ENCODE measurements around the gene COL7A1.

The COL7A1 gene

DNA sequence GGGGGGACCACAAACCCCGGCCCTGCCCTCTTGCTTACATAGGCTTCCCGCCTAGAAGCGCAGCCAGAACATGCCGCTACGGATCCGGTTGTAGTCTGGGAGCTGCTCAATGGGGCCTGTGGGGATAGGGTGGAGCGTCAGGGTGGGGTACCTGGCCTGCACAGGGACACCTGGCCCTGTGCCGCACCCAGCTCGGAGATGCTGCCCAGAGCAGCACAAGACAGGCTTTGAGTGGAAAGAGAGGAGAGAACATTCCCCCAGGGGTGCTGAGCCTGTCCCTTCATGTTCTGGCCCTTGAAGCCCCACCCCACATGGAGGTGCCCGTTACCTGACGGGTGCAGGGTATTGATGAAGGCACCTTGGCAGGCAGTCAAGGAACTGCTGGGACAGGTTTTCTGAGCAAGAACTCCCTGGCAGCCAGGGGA, 4.0 kb upstream of the COL7A1 start:
- peak overlapping the region; percentile 85 for H3K27ac ChIP-seq (ENCODE audit: low read depth, low read length)
- H3K27me3 ChIP-seq (ENCODE audit: insufficient read depth, low read length) = no peaks in the 10 kb centered on the region
- H3K36me3 ChIP-seq (ENCODE audit: insufficient read depth, low read length) = peaks cover 17% of the 10 kb centered on the region; the same call in 1 of the 2 replicates
- H2AFZ ChIP-seq (ENCODE audit: low read length, unreplicated experiment) = no peak overlapping the region
- H3K4me1 ChIP-seq (ENCODE audit: control insufficient read depth, insufficient read depth, low read length, unreplicated experiment) = peaks cover 47% of the 10 kb centered on the region
- H3K79me2 ChIP-seq (ENCODE audit: control insufficient read depth, insufficient read depth, low read length, unreplicated experiment) = peaks cover 7% of the 10 kb centered on the region
- no peak overlapping the region for H3K4me3 ChIP-seq (ENCODE audit: low read depth, low read length)

DNA sequence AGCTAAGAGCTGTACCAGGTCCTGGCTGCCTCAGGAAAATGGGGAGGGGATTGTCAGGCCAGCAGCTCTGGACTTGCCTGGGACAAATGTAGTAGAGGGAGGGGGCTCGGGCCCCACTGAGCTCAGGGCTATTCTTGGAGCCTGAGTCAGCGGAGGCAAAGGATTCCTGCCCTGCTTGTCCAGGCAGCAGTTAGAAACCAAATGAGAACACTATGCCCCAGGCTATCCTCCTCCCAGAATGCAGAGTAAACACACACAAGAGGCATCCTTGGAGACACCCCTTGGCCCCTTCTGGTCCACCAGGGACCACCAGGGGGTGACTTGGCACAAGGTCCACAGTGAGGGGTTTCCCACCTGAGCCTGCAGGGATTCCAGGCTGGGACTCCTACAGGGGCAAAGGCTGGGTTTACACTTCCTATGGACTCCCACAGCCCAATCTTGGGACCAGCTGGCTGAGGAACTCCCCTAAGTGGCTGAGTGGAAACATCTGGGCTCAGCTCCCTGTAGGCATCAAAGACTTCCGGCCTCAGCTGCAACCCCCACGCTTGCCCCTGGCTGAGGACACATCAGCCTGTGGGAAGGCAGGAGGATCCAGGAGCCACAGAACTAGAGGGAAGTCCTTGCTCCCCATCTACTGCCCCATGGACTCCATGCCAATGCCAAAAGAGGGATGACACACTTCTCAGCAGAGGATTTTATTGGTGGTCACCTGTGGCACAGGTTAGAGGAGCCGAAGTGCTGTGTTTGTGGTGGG, 3.4 kb upstream of the COL7A1 start:
- Histone ChIP-seq H3K36me3 (ENCODE audit: insufficient read depth, low read length) (peaks cover 11% of the 10 kb centered on the region; the same call in 1 of the 2 replicates), H2AFZ (ENCODE audit: low read length, unreplicated experiment) (no peak overlapping the region), H3K27me3 (ENCODE audit: insufficient read depth, low read length) (no peaks in the 10 kb centered on the region), H3K27ac (ENCODE audit: low read depth, low read length) (peak overlapping the region; percentile 85), H3K79me2 (ENCODE audit: control insufficient read depth, insufficient read depth, low read length, unreplicated experiment) (peaks cover 13% of the 10 kb centered on the region), H3K4me1 (ENCODE audit: control insufficient read depth, insufficient read depth, low read length, unreplicated experiment) (peaks cover 51% of the 10 kb centered on the region), H3K4me3 (ENCODE audit: low read depth, low read length) (no peak overlapping the region)

DNA sequence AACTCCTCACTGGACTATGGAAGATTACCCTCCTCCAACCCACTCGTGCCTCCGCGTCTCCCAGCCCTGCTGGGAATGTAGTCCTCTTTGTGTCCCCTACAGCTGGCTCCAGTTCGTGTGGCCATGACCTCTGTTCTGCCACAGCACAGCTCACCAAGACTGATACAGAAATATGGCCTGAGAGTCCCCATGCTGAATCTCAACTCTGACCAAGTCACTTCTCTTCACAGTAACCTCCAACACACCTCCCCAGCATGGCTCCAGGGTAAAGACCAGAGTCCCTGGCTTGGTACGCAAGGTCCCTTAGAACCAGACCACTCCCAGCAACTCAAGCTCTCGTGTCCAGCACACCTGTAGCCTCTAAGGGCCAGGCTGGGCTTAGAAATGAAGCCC, 2.3 kb upstream of the COL7A1 start:
- Histone ChIP-seq H3K36me3 (ENCODE audit: insufficient read depth, low read length) (peaks cover 5% of the 10 kb centered on the region; the same call in 1 of the 2 replicates), H2AFZ (ENCODE audit: low read length, unreplicated experiment) (no peak overlapping the region), H3K27me3 (ENCODE audit: insufficient read depth, low read length) (no peaks in the 10 kb centered on the region), H3K79me2 (ENCODE audit: control insufficient read depth, insufficient read depth, low read length, unreplicated experiment) (peaks cover 15% of the 10 kb centered on the region), H3K4me3 (ENCODE audit: low read depth, low read length) (no peak overlapping the region), H3K27ac (ENCODE audit: low read depth, low read length) (peak overlapping the region; percentile 85), H3K4me1 (ENCODE audit: control insufficient read depth, insufficient read depth, low read length, unreplicated experiment) (peaks cover 51% of the 10 kb centered on the region)

DNA sequence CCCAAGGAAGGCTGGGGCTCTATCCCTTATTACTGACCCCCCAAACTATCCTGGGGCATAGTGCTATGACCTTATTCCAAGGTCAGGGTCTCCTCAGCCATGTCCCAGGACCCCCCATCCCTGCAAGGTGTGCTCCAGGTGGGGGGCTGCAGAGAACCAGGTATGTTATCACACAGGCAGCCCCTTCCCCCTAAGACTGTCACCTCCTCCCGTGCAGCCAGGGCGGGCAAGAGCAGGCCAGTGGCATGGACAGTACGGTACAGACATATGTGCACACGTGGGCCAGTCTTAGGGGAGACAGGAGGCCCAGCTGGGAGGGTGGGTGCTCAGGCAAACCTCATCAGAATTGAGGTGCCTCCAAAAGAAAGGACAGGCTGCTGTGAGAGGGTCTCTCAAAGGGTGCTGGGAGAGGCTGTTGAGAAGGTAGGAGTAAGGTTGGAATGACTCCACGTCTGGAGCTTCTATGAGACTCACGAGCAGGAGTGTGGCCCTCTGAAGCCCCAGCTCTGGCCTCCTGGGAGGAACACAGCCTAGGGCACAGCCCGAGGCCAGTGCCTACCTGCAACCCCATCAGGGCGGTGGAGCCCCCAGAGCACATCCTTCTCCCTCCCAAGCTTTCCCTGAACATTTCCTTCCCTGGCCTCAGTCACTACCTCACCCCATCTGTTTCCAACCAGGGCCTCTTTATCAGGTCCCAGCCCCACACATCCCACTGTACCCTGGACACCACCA, 1.7 kb upstream of the COL7A1 start:
- H3K4me1 ChIP-seq (ENCODE audit: control insufficient read depth, insufficient read depth, low read length, unreplicated experiment) = peaks cover 51% of the 10 kb centered on the region
- H3K36me3 ChIP-seq (ENCODE audit: insufficient read depth, low read length) = peaks cover 7% of the 10 kb centered on the region; the same call in 1 of the 2 replicates
- peak overlapping the region; percentile 85 for H3K27ac ChIP-seq (ENCODE audit: low read depth, low read length)

DNA sequence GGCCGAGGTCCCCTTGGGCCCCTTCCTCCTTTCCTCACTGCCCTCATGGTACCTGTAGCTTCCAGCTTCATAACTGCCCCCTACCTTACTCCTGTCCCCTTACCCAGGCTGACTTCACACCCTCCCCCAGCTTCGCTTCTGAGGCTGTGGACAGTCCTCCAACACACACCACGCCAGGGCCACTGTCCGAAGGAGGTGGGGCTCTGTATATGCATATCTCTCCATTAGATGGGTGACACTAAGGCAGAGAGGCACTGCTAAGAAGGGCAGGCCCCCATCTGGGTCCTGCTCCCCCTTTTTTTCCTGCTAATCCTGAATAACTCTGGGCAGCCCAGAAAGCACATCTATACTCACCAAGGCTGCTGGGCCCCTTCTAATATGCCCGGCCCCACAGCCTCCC, 1.0 kb upstream of the COL7A1 start:
- Histone ChIP-seq H2AFZ (ENCODE audit: low read length, unreplicated experiment) (no peak overlapping the region), H3K79me2 (ENCODE audit: control insufficient read depth, insufficient read depth, low read length, unreplicated experiment) (peaks cover 15% of the 10 kb centered on the region), H3K4me3 (ENCODE audit: low read depth, low read length) (no peak overlapping the region), H3K4me1 (ENCODE audit: control insufficient read depth, insufficient read depth, low read length, unreplicated experiment) (peaks cover 51% of the 10 kb centered on the region), H3K27ac (ENCODE audit: low read depth, low read length) (peak overlapping the region; percentile 85), H3K27me3 (ENCODE audit: insufficient read depth, low read length) (no peaks in the 10 kb centered on the region), H3K36me3 (ENCODE audit: insufficient read depth, low read length) (peaks cover 7% of the 10 kb centered on the region; the same call in 1 of the 2 replicates)

More for the DNA sequence above, 1.7 kb upstream of the COL7A1 start:
- Histone ChIP-seq H2AFZ (ENCODE audit: low read length, unreplicated experiment) (no peak overlapping the region), H3K27me3 (ENCODE audit: insufficient read depth, low read length) (no peaks in the 10 kb centered on the region), H3K4me3 (ENCODE audit: low read depth, low read length) (no peak overlapping the region), H3K79me2 (ENCODE audit: control insufficient read depth, insufficient read depth, low read length, unreplicated experiment) (peaks cover 15% of the 10 kb centered on the region)

DNA sequence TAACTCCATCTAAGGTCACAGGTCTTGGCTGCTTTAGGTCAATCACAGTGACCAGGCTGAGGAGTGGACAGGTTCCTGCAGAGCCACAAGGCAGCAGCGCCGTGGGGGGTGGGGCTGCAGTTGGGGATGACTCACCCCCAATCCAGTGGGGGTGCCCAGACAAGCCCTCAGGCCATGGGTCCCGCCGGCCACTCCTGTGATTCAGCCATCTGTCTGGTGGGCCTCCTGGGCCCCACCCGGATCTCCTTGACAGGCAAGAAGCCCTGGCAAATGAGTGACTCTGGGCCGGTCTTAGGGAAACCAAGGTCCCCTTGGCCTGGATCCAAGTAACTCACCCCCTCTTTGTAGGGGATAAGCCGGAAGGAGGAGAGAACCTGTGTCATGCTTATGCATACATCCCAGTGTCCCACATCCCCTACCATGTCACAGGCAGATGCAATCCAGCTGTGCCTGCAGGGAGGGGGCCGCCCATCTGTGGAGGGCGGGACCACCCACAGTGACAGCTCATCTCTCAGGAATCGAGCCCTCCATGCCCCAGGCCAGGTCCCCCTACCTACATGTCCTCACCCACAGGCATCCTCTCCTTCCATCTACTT, 495 bp upstream of the COL7A1 start:
- H2AFZ ChIP-seq (ENCODE audit: low read length, unreplicated experiment) = no peak overlapping the region
- peaks cover 15% of the 10 kb centered on the region for H3K79me2 ChIP-seq (ENCODE audit: control insufficient read depth, insufficient read depth, low read length, unreplicated experiment)
- peaks cover 51% of the 10 kb centered on the region for H3K4me1 ChIP-seq (ENCODE audit: control insufficient read depth, insufficient read depth, low read length, unreplicated experiment)
- peak overlapping the region; percentile 85 for H3K27ac ChIP-seq (ENCODE audit: low read depth, low read length)
- H3K4me3 ChIP-seq (ENCODE audit: low read depth, low read length) = peak overlapping the region; percentile 77
- peaks cover 7% of the 10 kb centered on the region; the same call in 1 of the 2 replicates for H3K36me3 ChIP-seq (ENCODE audit: insufficient read depth, low read length)
- H3K27me3 ChIP-seq (ENCODE audit: insufficient read depth, low read length) = no peaks in the 10 kb centered on the region

DNA sequence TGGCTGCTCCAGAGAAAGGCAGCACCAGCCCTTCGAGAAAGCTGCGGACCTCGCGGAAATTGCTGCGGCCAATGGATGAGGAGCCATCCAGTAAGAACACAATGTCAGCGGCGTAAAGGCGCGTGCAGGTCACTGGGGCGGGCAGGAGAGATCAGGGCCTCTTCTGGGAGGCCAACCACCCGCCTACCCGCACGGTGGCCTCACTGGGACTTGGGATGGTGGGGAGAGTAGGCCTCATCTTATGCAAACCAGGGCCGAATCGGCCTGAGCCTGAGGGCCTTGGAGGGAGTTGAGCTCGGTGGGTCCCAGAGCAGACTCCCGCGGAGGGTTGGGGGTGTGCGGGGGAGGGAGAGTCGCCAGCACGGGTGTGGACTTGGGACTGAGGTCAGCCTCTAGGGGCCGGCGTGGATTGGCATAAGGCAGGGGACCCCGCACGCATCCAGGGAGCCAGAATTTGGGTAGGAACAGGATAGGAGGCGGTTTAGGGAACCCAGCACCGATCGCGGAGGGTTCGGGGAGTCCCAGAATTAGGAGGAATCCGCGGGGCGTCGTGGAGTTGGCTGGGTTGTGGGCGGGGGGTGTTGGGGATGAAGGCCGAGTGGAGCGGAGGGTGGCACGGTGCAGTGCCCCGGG, 596 bp downstream of the COL7A1 start:
- H3K4me3 ChIP-seq (ENCODE audit: low read depth, low read length) = peak overlapping the region; percentile 77
- peak overlapping the region; percentile 85 for H3K27ac ChIP-seq (ENCODE audit: low read depth, low read length)

DNA sequence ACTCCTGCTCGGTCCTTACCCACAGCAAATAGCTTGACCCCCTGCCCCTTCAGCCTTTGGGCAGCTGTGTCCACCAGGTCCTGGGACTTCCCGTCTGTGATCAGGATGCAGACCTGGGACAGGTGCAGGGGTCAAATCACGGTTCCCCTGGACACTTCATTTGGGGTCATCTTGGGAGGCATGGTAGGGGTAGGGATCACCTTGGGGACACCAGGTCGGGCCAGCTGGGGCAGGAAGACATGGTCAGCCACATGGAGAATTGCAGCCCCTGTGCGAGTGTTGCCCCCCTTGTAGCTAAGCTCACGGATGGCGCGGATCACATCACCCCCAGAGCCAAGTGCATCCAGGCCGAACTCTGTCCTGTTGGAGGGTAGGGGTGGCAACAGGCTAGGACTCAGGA, 1.8 kb downstream of the COL7A1 start:
- peak overlapping the region; percentile 77 for H3K4me3 ChIP-seq (ENCODE audit: low read depth, low read length)
- H3K27ac ChIP-seq (ENCODE audit: low read depth, low read length) = no peak overlapping the region
- H2AFZ ChIP-seq (ENCODE audit: low read length, unreplicated experiment) = no peak overlapping the region
- peaks cover 10% of the 10 kb centered on the region; the same call in 1 of the 2 replicates for H3K36me3 ChIP-seq (ENCODE audit: insufficient read depth, low read length)
- H3K79me2 ChIP-seq (ENCODE audit: control insufficient read depth, insufficient read depth, low read length, unreplicated experiment) = peaks cover 15% of the 10 kb centered on the region
- peaks cover 33% of the 10 kb centered on the region for H3K4me1 ChIP-seq (ENCODE audit: control insufficient read depth, insufficient read depth, low read length, unreplicated experiment)
- H3K27me3 ChIP-seq (ENCODE audit: insufficient read depth, low read length) = no peaks in the 10 kb centered on the region

More for the DNA sequence above, 596 bp downstream of the COL7A1 start:
- Histone ChIP-seq H3K36me3 (ENCODE audit: insufficient read depth, low read length) (peaks cover 4% of the 10 kb centered on the region; the same call in 1 of the 2 replicates), H3K4me1 (ENCODE audit: control insufficient read depth, insufficient read depth, low read length, unreplicated experiment) (peaks cover 45% of the 10 kb centered on the region), H3K27me3 (ENCODE audit: insufficient read depth, low read length) (no peaks in the 10 kb centered on the region), H3K79me2 (ENCODE audit: control insufficient read depth, insufficient read depth, low read length, unreplicated experiment) (peaks cover 15% of the 10 kb centered on the region), H2AFZ (ENCODE audit: low read length, unreplicated experiment) (no peak overlapping the region)

DNA sequence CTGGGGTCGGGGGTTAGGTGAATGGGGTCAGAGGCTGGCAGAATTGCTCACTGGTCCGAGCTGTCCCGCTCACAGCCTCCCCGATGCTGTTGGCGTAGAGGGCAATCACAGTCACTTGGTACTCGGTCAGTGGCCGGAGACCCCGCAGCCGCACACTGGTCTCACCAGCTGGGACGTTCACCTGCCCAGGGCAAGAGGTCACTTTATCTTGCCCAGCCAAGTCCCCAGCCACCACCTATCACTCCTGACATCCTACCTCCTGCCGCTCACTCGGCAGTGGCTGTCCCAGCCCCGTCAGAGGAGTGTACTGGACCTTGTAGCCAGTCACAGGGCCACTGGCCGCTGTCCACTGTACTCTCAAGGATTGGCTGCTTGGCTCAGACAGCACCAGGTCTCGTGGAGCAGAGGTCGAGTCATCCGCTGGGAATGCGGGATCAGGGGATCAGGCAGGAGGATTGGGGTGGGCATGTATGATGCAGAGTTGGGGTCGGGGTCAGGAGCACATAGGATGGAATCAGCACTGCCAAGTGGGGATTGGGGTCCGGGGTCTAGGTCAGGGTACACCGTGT, 2.5 kb downstream of the COL7A1 start:
- Histone ChIP-seq H3K27me3 (ENCODE audit: insufficient read depth, low read length) (no peaks in the 10 kb centered on the region), H3K79me2 (ENCODE audit: control insufficient read depth, insufficient read depth, low read length, unreplicated experiment) (peaks cover 15% of the 10 kb centered on the region), H3K27ac (ENCODE audit: low read depth, low read length) (no peak overlapping the region), H3K4me3 (ENCODE audit: low read depth, low read length) (no peak overlapping the region), H3K4me1 (ENCODE audit: control insufficient read depth, insufficient read depth, low read length, unreplicated experiment) (peaks cover 26% of the 10 kb centered on the region), H2AFZ (ENCODE audit: low read length, unreplicated experiment) (no peak overlapping the region), H3K36me3 (ENCODE audit: insufficient read depth, low read length) (peaks cover 17% of the 10 kb centered on the region; the same call in 1 of the 2 replicates)
